Stimulated activated naive CD8-positive, alpha-beta T cell treated with anti-CD3 and anti-CD28 coated beads, Interleukin-15, amount 100 ng/mL, for 72 hours (primary cell): ENCODE results near the gene PRKCB.
A peak's percentile ranks its signal among the peaks of the same experiment; 100 is the strongest.

Experiments used
- ATAC-seq: fragments of 150-1000 bp; cut with Tn5 transposase; 2 replicates; pipeline ENCODE4 v1.10.0; 2021; ENCODE audit warnings: mild to moderate bottlenecking, moderate library complexity
- DNase-seq, 2 donors: peaks; one replicate each; pipeline ENCODE4 v3.0.0; 2021 to 2022
- H3K27ac Mint-ChIP-seq, 2 donors: one replicate each; pipeline ENCODE4 v1.8.0; 2022; ENCODE audit warnings: mild to moderate bottlenecking in 2 of 2, mixed read lengths in 2 of 2, moderate library complexity in 2 of 2
- H3K27me3 Mint-ChIP-seq: one replicate; pipeline ENCODE4 v1.8.0; 2022; ENCODE audit warnings: mixed read lengths
- H3K4me1 Mint-ChIP-seq: one replicate; pipeline ENCODE4 v1.8.0; 2022; ENCODE audit warnings: mild to moderate bottlenecking, mixed read lengths
- H3K4me3 Mint-ChIP-seq, 2 donors: one replicate each; pipeline ENCODE4 v1.8.0; 2022; ENCODE audit warnings: mild to moderate bottlenecking in 2 of 2, mixed read lengths in 2 of 2, moderate library complexity in 1 of 2
- H3K9me3 Mint-ChIP-seq, 2 donors: one replicate each; pipeline ENCODE4 v1.8.0; 2022; ENCODE audit warnings: mixed read lengths in 2 of 2

The PRKCB gene

GRCh38 chr16:23967775-23968174 lies 132.0 kb downstream of the PRKCB start:
- no peak overlapping the region for H3K4me3 Mint-ChIP-seq
- H3K9me3 Mint-ChIP-seq: no peaks in the 10 kb centered on the region
- DNase-seq (no peak), ATAC-seq (peak; percentile 67)
- H3K27me3 Mint-ChIP-seq: no peaks in the 10 kb centered on the region
- peak overlapping the region in 1 of 2 donors; percentile 53 for H3K27ac Mint-ChIP-seq
- peaks cover 77% of the 10 kb centered on the region for H3K4me1 Mint-ChIP-seq

- Mint-ChIP-seq H3K27ac (peak overlapping the region; percentile 34 to 53), H3K4me3 (no peak overlapping the region), H3K27me3 (no peaks in the 10 kb centered on the region), H3K4me1 (peaks cover 75% of the 10 kb centered on the region), H3K9me3 (no peaks in the 10 kb centered on the region)
- no peak for DNase-seq
- ATAC-seq: no peak
Observed at GRCh38 chr16:23968176-23968575, 132.4 kb downstream of the PRKCB start.

DNA sequence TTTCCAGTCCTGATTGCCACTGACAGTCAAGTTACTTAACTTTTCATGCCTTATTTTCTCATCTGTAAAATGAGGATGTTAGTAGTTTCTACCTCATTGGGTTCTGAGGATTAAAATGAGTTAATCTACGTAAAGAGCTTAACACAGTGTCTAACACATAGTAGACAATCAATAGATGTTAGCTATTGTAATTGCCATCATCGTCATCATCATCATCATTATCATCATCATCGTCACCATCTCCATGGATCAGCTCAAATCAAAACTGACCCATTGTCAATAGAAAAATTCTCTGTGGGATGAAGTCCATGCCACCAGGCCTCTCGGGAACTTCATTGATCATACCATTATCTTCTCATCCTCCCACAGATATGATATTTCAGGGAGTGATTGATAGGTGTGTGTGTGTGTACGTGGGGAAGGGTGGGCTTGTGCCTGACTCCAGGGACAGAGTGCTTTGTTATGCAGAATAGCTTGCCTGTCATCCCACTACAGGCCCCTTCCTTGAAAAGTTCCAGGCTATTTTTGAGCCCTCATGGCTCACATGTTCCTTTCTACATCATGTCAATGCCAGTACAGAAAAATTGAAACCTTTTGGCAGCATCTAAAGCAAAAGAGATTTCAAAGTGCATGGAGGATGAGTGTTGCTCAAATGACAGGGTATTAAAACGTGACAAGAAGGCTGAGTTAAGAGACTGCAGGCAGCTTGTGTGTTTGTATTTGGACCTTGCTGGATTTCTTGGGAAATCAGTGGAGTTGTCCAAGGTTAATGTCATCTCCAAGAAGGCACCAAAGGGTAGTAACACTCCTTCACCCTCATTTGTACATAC lies 133.9 kb downstream of the PRKCB start:
- ATAC-seq (no peak), DNase-seq (no peak)
- Mint-ChIP-seq H3K9me3 (no peaks in the 10 kb centered on the region), H3K4me3 (no peak overlapping the region), H3K4me1 (peaks cover 79% of the 10 kb centered on the region), H3K27ac (peak overlapping the region in 1 of 2 donors; percentile 7), H3K27me3 (no peaks in the 10 kb centered on the region)

GRCh38 chr16:23974223-23974622 lies 138.4 kb downstream of the PRKCB start:
- H3K27ac Mint-ChIP-seq: peak overlapping the region; percentile 31 to 49
- DNase-seq: no peak
- H3K27me3 Mint-ChIP-seq: no peaks in the 10 kb centered on the region
- H3K4me1 Mint-ChIP-seq: peaks cover 75% of the 10 kb centered on the region
- no peak for ATAC-seq
- peak overlapping the region in 1 of 2 donors; percentile 9 for H3K4me3 Mint-ChIP-seq
- no peaks in the 10 kb centered on the region for H3K9me3 Mint-ChIP-seq

GRCh38 chr16:23975293-23975692 lies 139.5 kb downstream of the PRKCB start:
- Mint-ChIP-seq H3K4me1 (peaks cover 75% of the 10 kb centered on the region), H3K27ac (peak overlapping the region; percentile 21 to 42), H3K27me3 (no peaks in the 10 kb centered on the region), H3K9me3 (no peaks in the 10 kb centered on the region), H3K4me3 (no peak overlapping the region)
- ATAC-seq (peak; percentile 84), DNase-seq (peak in 1 of 2 donors; percentile 67)

GRCh38 chr16:23976091-23976490 lies 140.3 kb downstream of the PRKCB start:
- Mint-ChIP-seq H3K4me1 (peaks cover 68% of the 10 kb centered on the region), H3K27me3 (no peaks in the 10 kb centered on the region), H3K4me3 (no peak overlapping the region), H3K9me3 (no peaks in the 10 kb centered on the region), H3K27ac (peak overlapping the region in 1 of 2 donors; percentile 30)
- no peak for ATAC-seq
- DNase-seq: no peak

GRCh38 chr16:23976524-23976923 lies 140.7 kb downstream of the PRKCB start:
- H3K4me3 Mint-ChIP-seq: no peak overlapping the region
- no peaks in the 10 kb centered on the region for H3K9me3 Mint-ChIP-seq
- ATAC-seq (peak; percentile 86), DNase-seq (peak in 1 of 2 donors; percentile 61)
- peaks cover 64% of the 10 kb centered on the region for H3K4me1 Mint-ChIP-seq
- H3K27me3 Mint-ChIP-seq: no peaks in the 10 kb centered on the region
- peak overlapping the region in 1 of 2 donors; percentile 62 for H3K27ac Mint-ChIP-seq

GRCh38 chr16:23979441-23979840 lies 143.7 kb downstream of the PRKCB start:
- no peak overlapping the region for H3K27ac Mint-ChIP-seq
- no peak for DNase-seq
- ATAC-seq: no peak
- no peak overlapping the region for H3K4me3 Mint-ChIP-seq
- peaks cover 53% of the 10 kb centered on the region for H3K4me1 Mint-ChIP-seq
- no peaks in the 10 kb centered on the region for H3K27me3 Mint-ChIP-seq
- no peaks in the 10 kb centered on the region for H3K9me3 Mint-ChIP-seq

DNA sequence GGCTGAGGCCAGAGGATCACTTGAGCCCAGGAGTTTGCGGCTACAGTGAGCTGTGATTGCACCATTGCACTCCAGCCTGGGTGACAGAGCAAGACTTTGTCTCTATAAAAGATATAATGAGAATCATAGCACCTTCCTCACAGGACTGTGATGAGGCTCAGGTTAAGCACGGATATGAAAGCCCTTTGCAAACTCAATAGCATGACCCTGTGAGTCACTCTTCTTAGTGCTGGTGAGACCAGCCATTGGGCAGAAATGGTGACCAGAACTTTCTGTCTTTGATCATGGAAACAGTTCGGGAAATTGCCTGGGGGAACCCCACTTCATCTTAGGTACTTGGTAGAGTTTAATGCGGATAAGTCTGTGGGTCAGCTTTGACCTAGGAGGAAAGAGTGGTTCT lies 144.2 kb downstream of the PRKCB start:
- no peak overlapping the region for H3K4me3 Mint-ChIP-seq
- H3K4me1 Mint-ChIP-seq: peaks cover 51% of the 10 kb centered on the region
- ATAC-seq: peak; percentile 36
- no peaks in the 10 kb centered on the region for H3K9me3 Mint-ChIP-seq
- no peaks in the 10 kb centered on the region for H3K27me3 Mint-ChIP-seq
- no peak overlapping the region for H3K27ac Mint-ChIP-seq
- no peak for DNase-seq

GRCh38 chr16:23981429-23982399 lies 145.9 kb downstream of the PRKCB start:
- Mint-ChIP-seq H3K27ac (no peak overlapping the region), H3K4me3 (no peak overlapping the region), H3K4me1 (peaks cover 33% of the 10 kb centered on the region), H3K9me3 (no peaks in the 10 kb centered on the region), H3K27me3 (no peaks in the 10 kb centered on the region)
- DNase-seq (no peak), ATAC-seq (no peak)

GRCh38 chr16:23986455-23986854 lies 150.7 kb downstream of the PRKCB start:
- H3K27me3 Mint-ChIP-seq: no peaks in the 10 kb centered on the region
- H3K27ac Mint-ChIP-seq: no peak overlapping the region
- H3K9me3 Mint-ChIP-seq: peaks cover 0 to 3% of the 10 kb centered on the region in 2 donors
- DNase-seq: no peak
- peaks cover 35% of the 10 kb centered on the region for H3K4me1 Mint-ChIP-seq
- ATAC-seq: no peak
- no peak overlapping the region for H3K4me3 Mint-ChIP-seq

GRCh38 chr16:23987443-23987842 lies 151.7 kb downstream of the PRKCB start:
- H3K4me3 Mint-ChIP-seq: no peak overlapping the region
- no peak for DNase-seq
- peaks cover 32% of the 10 kb centered on the region for H3K4me1 Mint-ChIP-seq
- H3K27ac Mint-ChIP-seq: peak overlapping the region; percentile 7 to 63
- H3K27me3 Mint-ChIP-seq: no peaks in the 10 kb centered on the region
- H3K9me3 Mint-ChIP-seq: peaks cover 0 to 3% of the 10 kb centered on the region in 2 donors
- peak; percentile 82 for ATAC-seq

GRCh38 chr16:23990507-23990906 lies 154.7 kb downstream of the PRKCB start:
- no peak overlapping the region for H3K27ac Mint-ChIP-seq
- ATAC-seq: no peak

DNA sequence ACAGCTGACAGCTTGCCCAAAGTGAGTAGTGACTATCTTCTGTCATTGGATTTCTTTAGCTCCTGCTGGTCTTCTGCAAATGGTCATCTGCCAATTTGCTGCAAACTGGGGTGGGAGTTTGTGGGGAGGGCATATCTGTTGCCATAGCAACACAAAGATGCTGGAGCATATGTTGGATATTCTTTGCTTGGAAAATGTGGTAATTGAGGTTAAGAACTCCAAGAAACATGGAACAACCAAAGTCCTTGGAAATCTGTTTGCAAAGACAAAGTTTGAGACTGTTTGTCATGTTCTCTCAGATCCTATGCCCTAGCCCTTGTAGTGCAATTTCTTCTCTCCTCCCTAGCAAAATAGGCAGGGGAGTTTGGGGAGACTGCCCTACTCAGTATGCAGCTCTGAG lies 155.3 kb downstream of the PRKCB start:
- DNase-seq (no peak), ATAC-seq (no peak)
- no peak overlapping the region for H3K27ac Mint-ChIP-seq
- peaks cover 20% of the 10 kb centered on the region for H3K4me1 Mint-ChIP-seq
- H3K9me3 Mint-ChIP-seq: peaks cover 3 to 8% of the 10 kb centered on the region in 2 donors
- H3K4me3 Mint-ChIP-seq: no peak overlapping the region
- H3K27me3 Mint-ChIP-seq: no peaks in the 10 kb centered on the region

More at GRCh38 chr16:23990507-23990906, 154.7 kb downstream of the PRKCB start:
- Mint-ChIP-seq H3K4me1 (peaks cover 20% of the 10 kb centered on the region), H3K9me3 (peaks cover 3 to 8% of the 10 kb centered on the region in 2 donors), H3K27me3 (no peaks in the 10 kb centered on the region), H3K4me3 (no peak overlapping the region)
- no peak for DNase-seq

GRCh38 chr16:23994615-23995014 lies 158.8 kb downstream of the PRKCB start:
- Mint-ChIP-seq H3K27ac (no peak overlapping the region), H3K4me1 (peaks cover 22% of the 10 kb centered on the region)

More at GRCh38 chr16:23994615-23995014, 158.8 kb downstream of the PRKCB start:
- DNase-seq (no peak), ATAC-seq (no peak)
- Mint-ChIP-seq H3K4me3 (no peak overlapping the region), H3K9me3 (peaks cover 0 to 8% of the 10 kb centered on the region in 2 donors), H3K27me3 (no peaks in the 10 kb centered on the region)
